ENCODE measurements around the gene CSNK2A3.

CSNK2A3 gene

GRCh38 chr11:11309906-11310305 lies 43.1 kb downstream of the CSNK2A3 start:
- no peak for DNase-seq (ENCODE audit: low read depth in 2 of 2)
- no peak for TF ChIP-seq CTCF (IDR thresholded peaks at IDR 0.05; ENCODE audit: low read depth, low read length)
- no peak overlapping the region for H3K4me3 ChIP-seq (replicated peaks in 1 of 2; ENCODE audit: low read depth in 2 of 2, low read length in 2 of 2)

GRCh38 chr11:11308249-11308648 lies 44.8 kb downstream of the CSNK2A3 start:
- DNase-seq (ENCODE audit: low read depth in 2 of 2): no peak
- no peak overlapping the region for H3K4me3 ChIP-seq (replicated peaks in 1 of 2; ENCODE audit: low read depth in 2 of 2, low read length in 2 of 2)
- TF ChIP-seq CTCF (IDR thresholded peaks at IDR 0.05; ENCODE audit: low read depth, low read length): no peak

- TF ChIP-seq CTCF (IDR thresholded peaks at IDR 0.05; ENCODE audit: low read depth, low read length): no peak
- DNase-seq (ENCODE audit: low read depth in 2 of 2): peak in 1 of 2 donors; percentile 3
- no peak overlapping the region for H3K4me3 ChIP-seq (replicated peaks in 1 of 2; ENCODE audit: low read depth in 2 of 2, low read length in 2 of 2)
Observed at GRCh38 chr11:11306855-11307254, 46.2 kb downstream of the CSNK2A3 start.

- DNase-seq (ENCODE audit: low read depth in 2 of 2): no peak
- TF ChIP-seq CTCF (IDR thresholded peaks at IDR 0.05; ENCODE audit: low read depth, low read length): no peak
- no peak overlapping the region for H3K4me3 ChIP-seq (replicated peaks in 1 of 2; ENCODE audit: low read depth in 2 of 2, low read length in 2 of 2)
Observed at GRCh38 chr11:11304550-11304949, 48.5 kb downstream of the CSNK2A3 start.

GRCh38 chr11:11302565-11302964 lies 50.5 kb downstream of the CSNK2A3 start:
- TF ChIP-seq CTCF (IDR thresholded peaks at IDR 0.05; ENCODE audit: low read depth, low read length): no peak
- no peak overlapping the region for H3K4me3 ChIP-seq (replicated peaks in 1 of 2; ENCODE audit: low read depth in 2 of 2, low read length in 2 of 2)

More at GRCh38 chr11:11302565-11302964, 50.5 kb downstream of the CSNK2A3 start:
- DNase-seq (ENCODE audit: low read depth in 2 of 2): no peak

Data from cardiac fibroblast (primary cell).